B cell (primary cell): ENCODE data around the gene OSBP2. TPM values are rescaled to one million over a fixed set of nuclear protein-coding genes. Genes with fewer than 3 reads are reported as not detected.

Source experiments
- ATAC-seq: fragments of 200-7000 bp; cut with Tn5 transposase; one replicate; pipeline ENCODE4 v1.10.0; 2021; ENCODE audit warnings: low read depth, mild to moderate bottlenecking, moderate number of reproducible peaks, moderate library complexity
- CTCF ChIA-PET: fragments of 350-600 bp; sonication (Branson Sonifier 250); formaldehyde crosslinking; loops from one replicate; lab custom pipeline; 2021; ENCODE audit warnings: antibody characterized with exemption, inconsistent platforms; lab: Charles Lee
- POLR2A ChIA-PET: fragments of 350-600 bp; sonication (Branson Sonifier 250); formaldehyde crosslinking; loops from one replicate; lab custom pipeline; 2021; ENCODE audit warnings: antibody characterized with exemption; lab: Charles Lee
- DNase-seq: peaks from one replicate; pipeline ENCODE4 v3.0.0; 2013
- H2AFZ ChIP-seq: 2 replicates; pipeline ENCODE4 v1.6.1; 2012; ENCODE audit warnings: mild to moderate bottlenecking, low read depth, low read length; ENCODE audit not compliant: insufficient read depth, poor library complexity, severe bottlenecking
- H3K27ac ChIP-seq, 2 donors: 1 replicate in 1 of 2; 2 replicates in 1 of 2; pipeline ENCODE4 v1.5.1; 2012 to 2013; ENCODE audit warnings: low read length in 2 of 2, mild to moderate bottlenecking in 2 of 2, moderate library complexity in 1 of 2
- H3K27me3 ChIP-seq, 4 experiments: fragments of 200-600 bp in 1 of 4; sonication (generic) in 1 of 4; replicated peaks in 1 of 4; 1 replicate in 2 of 4; 2 replicates in 2 of 4; pipeline versions ENCODE4 v1.6.1 to v1.7.0; 2013 to 2016; ENCODE audit warnings: low read length in 3 of 4, mild to moderate bottlenecking in 2 of 4, mixed read lengths in 1 of 4, moderate library complexity in 1 of 4; ENCODE audit not compliant: insufficient read depth in 4 of 4, control insufficient read depth in 3 of 4; ENCODE audit errors: control extremely low read depth in 1 of 4
- H3K36me3 ChIP-seq, 2 experiments: replicated peaks in 1 of 2; 1 replicate in 1 of 2; 2 replicates in 1 of 2; pipeline versions ENCODE4 v1.6.1 to v1.7.1; 2013; ENCODE audit warnings: low read length in 1 of 2; ENCODE audit not compliant: insufficient read depth in 2 of 2, control insufficient read depth in 1 of 2; ENCODE audit errors: control extremely low read depth in 1 of 2, extremely low read depth in 1 of 2
- H3K4me1 ChIP-seq, 2 donors: fragments of 200-600 bp in 1 of 2; sonication (generic) in 1 of 2; 1 replicate in 1 of 2; 2 replicates in 1 of 2; pipeline versions ENCODE4 v1.5.1 to v1.6.1; 2013 to 2017; ENCODE audit warnings: low read length in 2 of 2; ENCODE audit not compliant: control insufficient read depth in 2 of 2, insufficient read depth in 2 of 2
- H3K4me2 ChIP-seq: replicated peaks from 2 replicates; pipeline ENCODE3; 2012; ENCODE audit warnings: mild to moderate bottlenecking, low read depth, low read length; ENCODE audit not compliant: poor library complexity, severe bottlenecking
- H3K4me3 ChIP-seq, 5 experiments: fragments of 200-600 bp in 1 of 5; sonication (generic) in 1 of 5; 1 replicate in 3 of 5; 2 replicates in 2 of 5; pipeline versions ENCODE4 v1.5.1 to v1.7.0; 2011 to 2016; ENCODE audit warnings: low read length in 4 of 5, mild to moderate bottlenecking in 4 of 5, low read depth in 2 of 5, control low read depth in 1 of 5, moderate library complexity in 1 of 5; ENCODE audit not compliant: insufficient read depth in 1 of 5; ENCODE audit errors: control extremely low read depth in 1 of 5, extremely low read depth in 1 of 5
- H3K79me2 ChIP-seq: fragments of 200-600 bp; sonication (generic); one replicate; pipeline ENCODE4 v1.6.0; 2016; ENCODE audit warnings: low read length; ENCODE audit not compliant: control insufficient read depth, insufficient read depth
- H3K9ac ChIP-seq: fragments of 200-600 bp; sonication (generic); 2 replicates; pipeline ENCODE4 v1.6.1; 2017; ENCODE audit warnings: mild to moderate bottlenecking, low read length, moderate library complexity
- H3K9me3 ChIP-seq, 3 donors: one replicate each; pipeline versions ENCODE4 v1.6.1 to v1.7.1; 2013; ENCODE audit warnings: low read length in 2 of 3; ENCODE audit not compliant: control insufficient read depth in 2 of 3, insufficient read depth in 1 of 3; ENCODE audit errors: control extremely low read depth in 1 of 3
- H4K20me1 ChIP-seq: 2 replicates; pipeline ENCODE4 v1.6.0; 2012; ENCODE audit warnings: mild to moderate bottlenecking, low read length; ENCODE audit not compliant: insufficient read depth, control insufficient read depth, poor library complexity, severe bottlenecking
- H3K27ac Mint-ChIP-seq: one replicate; pipeline ENCODE4 v1.8.0; 2021; ENCODE audit warnings: mixed read lengths
- H3K27me3 Mint-ChIP-seq: one replicate; pipeline ENCODE4 v1.8.0; 2021; ENCODE audit warnings: mixed read lengths
- H3K4me1 Mint-ChIP-seq: one replicate; pipeline ENCODE4 v1.8.0; 2021; ENCODE audit warnings: mixed read lengths
- H3K4me3 Mint-ChIP-seq: one replicate; pipeline ENCODE4 v1.8.0; 2021; ENCODE audit warnings: mixed read lengths
- H3K9me3 Mint-ChIP-seq: one replicate; pipeline ENCODE4 v1.8.0; 2022; ENCODE audit warnings: mixed read lengths; ENCODE audit not compliant: insufficient read depth
- CTCF ChIP-seq: fragments of 200-600 bp; IDR thresholded peaks from one replicate; pipeline ENCODE4 v1.8.0; 2022; ENCODE audit warnings: antibody characterized with exemption, mild to moderate bottlenecking
- EZH2 ChIP-seq: IDR thresholded peaks from 2 replicates; pipeline ENCODE4 v1.6.1; 2012; ENCODE audit warnings: borderline replicate concordance, low read depth, mild to moderate bottlenecking, moderate library complexity, low read length; ENCODE audit not compliant: insufficient read depth, poor library complexity, severe bottlenecking
- WGBS: methylation state at CpG from one replicate; pipeline ENCODE4 v1.1.5; 2013; ENCODE audit warnings: missing lambda C conversion rate; ENCODE audit not compliant: insufficient coverage; 5-methylcytosine and 5-hydroxymethylcytosine counted together
- intact Hi-C: fragments of 100-400 bp; cut with micrococcal nuclease; formaldehyde crosslinking; loops from one replicate; pipeline ENCODE4 v1.10.0; 2022
- polyA plus RNA-seq: library from polyadenylated mRNA; depleted of rRNA; stranded (reverse); fragments of >200 nt; gene quantifications from 2 replicates; pipeline ENCODE4 v1.2.3, GENCODE V29; 2012
- total RNA-seq, 2 donors: library from RNA; stranded (reverse); fragments of 120-200 nt in 1 of 2; gene quantifications; 1 replicate in 1 of 2; 2 replicates in 1 of 2; pipeline versions ENCODE4 v1.2.3 to v1.2.4, GENCODE V29; 2013 to 2022

The OSBP2 gene
- total and polyA plus RNA-seq, 2 donors (not counting 1 experiment from before 2014, with no cell fraction given): 0.10 to 1.0 TPM

GRCh38 chr22:30648825-30649224 is 45.8 kb upstream of the OSBP2 start:
- WGBS: no CpG with 5 or more reads among the region's 3 CpGs
- Histone ChIP-seq H3K4me2 (no peak overlapping the region), H3K4me3 (no peak overlapping the region), H3K36me3 (no peaks in the 10 kb centered on the region), H3K9ac (no peak overlapping the region), H2AFZ (no peak overlapping the region), H3K27ac (no peak overlapping the region), H3K9me3 (no peaks in the 10 kb centered on the region), H3K79me2 (no peaks in the 10 kb centered on the region), H3K27me3 (no peaks in the 10 kb centered on the region), H3K4me1 (peaks cover 0 to 7% of the 10 kb centered on the region in 2 donors), H4K20me1 (no peaks in the 10 kb centered on the region)
- no peak overlapping the region for H3K27ac Mint-ChIP-seq
- H3K27me3 Mint-ChIP-seq: no peaks in the 10 kb centered on the region
- intact Hi-C loops: loop anchor here (1.0 kb wide), 1 partner anchor 14 kb away; the partner anchor contains the start of gene SLC35E4
- DNase-seq: no peak
- TF ChIP-seq EZH2 (no peak), CTCF (no peak)
- ChIA-PET POLR2A (interaction anchor here (0.6 kb wide), 1 partner anchor 273 kb away, joined by 3 read pairs; no protein-coding TSS in a partner anchor), CTCF (interaction anchor here (1.7 to 3.9 kb wide), 2 partner anchors 14 to 16 kb away, joined by 6 to 20 read pairs; partner anchors contain the start of gene SLC35E4)
- H3K4me1 Mint-ChIP-seq: peaks cover 9% of the 10 kb centered on the region
- H3K4me3 Mint-ChIP-seq: no peak overlapping the region
- no peaks in the 10 kb centered on the region for H3K9me3 Mint-ChIP-seq
- ATAC-seq: no peak

- Histone ChIP-seq H3K4me1 (peaks cover 0 to 7% of the 10 kb centered on the region in 2 donors), H3K79me2 (no peaks in the 10 kb centered on the region), H3K27ac (no peak overlapping the region), H3K9me3 (no peaks in the 10 kb centered on the region), H4K20me1 (no peaks in the 10 kb centered on the region), H2AFZ (no peak overlapping the region), H3K27me3 (no peaks in the 10 kb centered on the region), H3K4me2 (no peak overlapping the region), H3K36me3 (no peaks in the 10 kb centered on the region), H3K4me3 (no peak overlapping the region), H3K9ac (no peak overlapping the region)
- H3K4me3 Mint-ChIP-seq: no peak overlapping the region
- no peak for TF ChIP-seq CTCF
- TF ChIP-seq EZH2: no peak
- no peaks in the 10 kb centered on the region for H3K27me3 Mint-ChIP-seq
- CTCF ChIA-PET: interaction anchor here (1.7 to 3.9 kb wide), 2 partner anchors 14 to 16 kb away, joined by 6 to 20 read pairs; partner anchors contain the start of gene SLC35E4
- peak overlapping the region; percentile 26 for H3K27ac Mint-ChIP-seq
- H3K4me1 Mint-ChIP-seq: peaks cover 9% of the 10 kb centered on the region
- POLR2A ChIA-PET: interaction anchor here (0.6 kb wide), 1 partner anchor 273 kb away, joined by 3 read pairs; no protein-coding TSS in a partner anchor
- intact Hi-C loops: loop anchor here (1.0 kb wide), 1 partner anchor 14 kb away; the partner anchor contains the start of gene SLC35E4
- peak; percentile 30 for DNase-seq
- no peaks in the 10 kb centered on the region for H3K9me3 Mint-ChIP-seq
- ATAC-seq: peak; percentile 97
- WGBS: no CpG with 5 or more reads among the region's 7 CpGs
Measured at GRCh38 chr22:30649430-30650007, 45.2 kb upstream of the OSBP2 start.
